ENCODE data around the gene ELMO1. TPM values are rescaled to one million over a fixed set of nuclear protein-coding genes. Genes with fewer than 3 reads are reported as not detected.

The ELMO1 gene
- total RNA-seq, 1 experiment from 2014 or later, result 1.1 TPM

DNA sequence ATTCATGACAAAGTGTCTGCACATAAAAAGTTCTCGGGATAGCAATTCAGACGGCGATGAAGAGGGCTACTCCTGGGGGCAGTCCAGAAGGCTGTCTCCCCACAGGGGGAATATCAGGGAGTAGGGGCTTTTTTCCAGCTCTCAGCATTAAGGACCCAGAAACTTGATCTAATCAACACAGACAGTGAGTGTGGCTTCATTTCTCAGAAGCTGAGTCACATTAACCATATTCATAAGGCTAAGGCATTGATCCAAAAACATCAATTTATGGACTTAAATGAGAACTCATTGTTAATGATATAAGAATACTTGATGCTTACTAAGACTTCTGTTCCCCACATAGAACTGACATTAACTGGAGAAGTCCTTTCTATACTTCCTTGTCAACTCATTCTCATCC lies 636.9 kb downstream of the ELMO1 start:
- Histone ChIP-seq H3K79me2 (ENCODE audit: insufficient read depth, low read length) (no peaks in the 10 kb centered on the region), H3K4me3 (replicated peaks in 1 of 2; ENCODE audit: low read depth in 1 of 2, low read length in 2 of 2) (no peak overlapping the region), H3K36me3 (ENCODE audit: control insufficient read depth in 1 of 2, insufficient read depth in 2 of 2, low read length in 2 of 2) (no peaks in the 10 kb centered on the region), H3K9me2 (ENCODE audit: insufficient read depth) (no peaks in the 10 kb centered on the region), H4K20me1 (ENCODE audit: insufficient read depth) (no peaks in the 10 kb centered on the region), H3K27ac (ENCODE audit: low read depth, low read length) (no peak overlapping the region), H3K9me3 (ENCODE audit: control insufficient read depth in 1 of 2, insufficient read depth in 1 of 2, low read depth in 1 of 2, low read length in 2 of 2) (no peaks in the 10 kb centered on the region), H3K4me2 (ENCODE audit: low read length) (no peak overlapping the region), H2AFZ (ENCODE audit: low read depth, low read length, poor library complexity, severe bottlenecking) (no peak overlapping the region), H3K27me3 (ENCODE audit: insufficient read depth, low read length) (no peaks in the 10 kb centered on the region), H3K4me1 (ENCODE audit: control insufficient read depth in 1 of 2, insufficient read depth in 2 of 2, low read length in 2 of 2) (no peaks in the 10 kb centered on the region), H3K9ac (ENCODE audit: low read length) (no peak overlapping the region)
- TF ChIP-seq RAD21 (IDR thresholded peaks at IDR 0.05; ENCODE audit: low read depth), result no peak
- TF ChIP-seq ELF1 (IDR thresholded peaks at IDR 0.05; ENCODE audit: borderline replicate concordance, low read depth), result no peak
- no peak for TF ChIP-seq SP1 (IDR thresholded peaks at IDR 0.05; ENCODE audit: low read depth)
- TF ChIP-seq POLR2A (IDR thresholded peaks at IDR 0.05; ENCODE audit: borderline replicate concordance, extremely low read depth, insufficient read depth, insufficient read length), result no peak
- no peak for TF ChIP-seq YY1 (IDR thresholded peaks at IDR 0.05; ENCODE audit: extremely low read depth, insufficient replicate concordance, low read depth, low read length)
- no peak for TF ChIP-seq ZFX (IDR thresholded peaks at IDR 0.05)
- no peak for TF ChIP-seq ZNF274 (IDR thresholded peaks at IDR 0.05; ENCODE audit: low read depth, low read length)
- no peak for TF ChIP-seq FOSL1 (IDR thresholded peaks at IDR 0.05; ENCODE audit: low read depth)
- TF ChIP-seq, protein P1, sequence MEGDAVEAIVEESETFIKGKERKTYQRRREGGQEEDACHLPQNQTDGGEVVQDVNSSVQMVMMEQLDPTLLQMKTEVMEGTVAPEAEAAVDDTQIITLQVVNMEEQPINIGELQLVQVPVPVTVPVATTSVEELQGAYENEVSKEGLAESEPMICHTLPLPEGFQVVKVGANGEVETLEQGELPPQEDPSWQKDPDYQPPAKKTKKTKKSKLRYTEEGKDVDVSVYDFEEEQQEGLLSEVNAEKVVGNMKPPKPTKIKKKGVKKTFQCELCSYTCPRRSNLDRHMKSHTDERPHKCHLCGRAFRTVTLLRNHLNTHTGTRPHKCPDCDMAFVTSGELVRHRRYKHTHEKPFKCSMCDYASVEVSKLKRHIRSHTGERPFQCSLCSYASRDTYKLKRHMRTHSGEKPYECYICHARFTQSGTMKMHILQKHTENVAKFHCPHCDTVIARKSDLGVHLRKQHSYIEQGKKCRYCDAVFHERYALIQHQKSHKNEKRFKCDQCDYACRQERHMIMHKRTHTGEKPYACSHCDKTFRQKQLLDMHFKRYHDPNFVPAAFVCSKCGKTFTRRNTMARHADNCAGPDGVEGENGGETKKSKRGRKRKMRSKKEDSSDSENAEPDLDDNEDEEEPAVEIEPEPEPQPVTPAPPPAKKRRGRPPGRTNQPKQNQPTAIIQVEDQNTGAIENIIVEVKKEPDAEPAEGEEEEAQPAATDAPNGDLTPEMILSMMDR (IDR thresholded peaks at IDR 0.05 in 2 of 3, conservative IDR thresholded peaks at IDR 0.05 in 1 of 3; ENCODE audit: borderline replicate concordance in 1 of 3, insufficient read depth in 1 of 3, low read depth in 2 of 3, low read length in 2 of 3), result no peak
- TF ChIP-seq JUND (IDR thresholded peaks at IDR 0.05), result no peak
- TF ChIP-seq SRF (IDR thresholded peaks at IDR 0.05; ENCODE audit: low read depth), result no peak
- no TSS peak for BruUV-seq (replicated peaks)
- CTCF ChIA-PET, result no interaction called here
- no peak for ATAC-seq
- POLR2A ChIA-PET, result no interaction called here
- no peak for DNase-seq (ENCODE audit: low read depth, low spot score)
- RAD21 ChIA-PET (ENCODE audit: low non-redundant PET in 1 of 2, low total read pairs in 2 of 2, uncharacterized antibody in 2 of 2, unreplicated experiment in 2 of 2), result no interaction called here
- intact Hi-C loops (cut with micrococcal nuclease), result no loop called here

DNA sequence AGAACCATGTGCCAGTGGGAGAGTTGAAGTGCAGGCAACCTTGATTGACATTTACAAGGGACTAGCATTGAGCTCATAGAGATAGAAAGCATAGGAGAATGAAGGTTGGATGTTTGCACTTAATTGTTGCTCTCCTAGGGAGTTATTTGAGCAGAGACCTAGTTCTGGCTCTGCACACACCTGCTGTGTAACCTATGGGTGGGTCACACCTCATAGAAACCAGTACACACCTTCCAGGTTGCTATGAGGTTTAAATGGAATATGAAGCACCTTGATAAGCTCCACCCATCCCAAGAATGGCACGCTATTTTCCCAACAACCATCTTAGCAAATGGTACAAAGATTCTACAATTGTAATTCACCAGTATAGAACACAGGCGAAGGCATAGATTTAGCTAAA lies 638.2 kb downstream of the ELMO1 start:
- ChIA-PET CTCF (no interaction called here), POLR2A (no interaction called here), RAD21 (ENCODE audit: low non-redundant PET in 1 of 2, low total read pairs in 2 of 2, uncharacterized antibody in 2 of 2, unreplicated experiment in 2 of 2) (no interaction called here)
- Histone ChIP-seq H3K4me3 (replicated peaks in 1 of 2; ENCODE audit: low read depth in 1 of 2, low read length in 2 of 2) (no peak overlapping the region), H3K27ac (ENCODE audit: low read depth, low read length) (no peak overlapping the region), H2AFZ (ENCODE audit: low read depth, low read length, poor library complexity, severe bottlenecking) (no peak overlapping the region), H3K4me2 (ENCODE audit: low read length) (no peak overlapping the region), H3K9ac (ENCODE audit: low read length) (no peak overlapping the region), H3K36me3 (ENCODE audit: control insufficient read depth in 1 of 2, insufficient read depth in 2 of 2, low read length in 2 of 2) (no peaks in the 10 kb centered on the region), H3K27me3 (ENCODE audit: insufficient read depth, low read length) (no peaks in the 10 kb centered on the region), H3K9me3 (ENCODE audit: control insufficient read depth in 1 of 2, insufficient read depth in 1 of 2, low read depth in 1 of 2, low read length in 2 of 2) (no peaks in the 10 kb centered on the region), H3K4me1 (ENCODE audit: control insufficient read depth in 1 of 2, insufficient read depth in 2 of 2, low read length in 2 of 2) (no peaks in the 10 kb centered on the region), H4K20me1 (ENCODE audit: insufficient read depth) (no peaks in the 10 kb centered on the region), H3K9me2 (ENCODE audit: insufficient read depth) (no peaks in the 10 kb centered on the region), H3K79me2 (ENCODE audit: insufficient read depth, low read length) (no peaks in the 10 kb centered on the region)
- intact Hi-C loops (cut with micrococcal nuclease), result no loop called here
- no peak for DNase-seq (ENCODE audit: low read depth, low spot score)
- ATAC-seq, result no peak
- BruUV-seq (replicated peaks), result no TSS peak
- TF ChIP-seq YY1 (IDR thresholded peaks at IDR 0.05; ENCODE audit: extremely low read depth, insufficient replicate concordance, low read depth, low read length) (no peak), CBX3 (IDR thresholded peaks at IDR 0.05; ENCODE audit: low read depth) (no peak), ELF1 (IDR thresholded peaks at IDR 0.05; ENCODE audit: borderline replicate concordance, low read depth) (no peak), FOSL1 (IDR thresholded peaks at IDR 0.05; ENCODE audit: low read depth) (no peak)
- TF ChIP-seq, protein P2, sequence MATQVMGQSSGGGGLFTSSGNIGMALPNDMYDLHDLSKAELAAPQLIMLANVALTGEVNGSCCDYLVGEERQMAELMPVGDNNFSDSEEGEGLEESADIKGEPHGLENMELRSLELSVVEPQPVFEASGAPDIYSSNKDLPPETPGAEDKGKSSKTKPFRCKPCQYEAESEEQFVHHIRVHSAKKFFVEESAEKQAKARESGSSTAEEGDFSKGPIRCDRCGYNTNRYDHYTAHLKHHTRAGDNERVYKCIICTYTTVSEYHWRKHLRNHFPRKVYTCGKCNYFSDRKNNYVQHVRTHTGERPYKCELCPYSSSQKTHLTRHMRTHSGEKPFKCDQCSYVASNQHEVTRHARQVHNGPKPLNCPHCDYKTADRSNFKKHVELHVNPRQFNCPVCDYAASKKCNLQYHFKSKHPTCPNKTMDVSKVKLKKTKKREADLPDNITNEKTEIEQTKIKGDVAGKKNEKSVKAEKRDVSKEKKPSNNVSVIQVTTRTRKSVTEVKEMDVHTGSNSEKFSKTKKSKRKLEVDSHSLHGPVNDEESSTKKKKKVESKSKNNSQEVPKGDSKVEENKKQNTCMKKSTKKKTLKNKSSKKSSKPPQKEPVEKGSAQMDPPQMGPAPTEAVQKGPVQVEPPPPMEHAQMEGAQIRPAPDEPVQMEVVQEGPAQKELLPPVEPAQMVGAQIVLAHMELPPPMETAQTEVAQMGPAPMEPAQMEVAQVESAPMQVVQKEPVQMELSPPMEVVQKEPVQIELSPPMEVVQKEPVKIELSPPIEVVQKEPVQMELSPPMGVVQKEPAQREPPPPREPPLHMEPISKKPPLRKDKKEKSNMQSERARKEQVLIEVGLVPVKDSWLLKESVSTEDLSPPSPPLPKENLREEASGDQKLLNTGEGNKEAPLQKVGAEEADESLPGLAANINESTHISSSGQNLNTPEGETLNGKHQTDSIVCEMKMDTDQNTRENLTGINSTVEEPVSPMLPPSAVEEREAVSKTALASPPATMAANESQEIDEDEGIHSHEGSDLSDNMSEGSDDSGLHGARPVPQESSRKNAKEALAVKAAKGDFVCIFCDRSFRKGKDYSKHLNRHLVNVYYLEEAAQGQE (IDR thresholded peaks at IDR 0.05; ENCODE audit: low read depth), result no peak
- TF ChIP-seq, protein P3, sequence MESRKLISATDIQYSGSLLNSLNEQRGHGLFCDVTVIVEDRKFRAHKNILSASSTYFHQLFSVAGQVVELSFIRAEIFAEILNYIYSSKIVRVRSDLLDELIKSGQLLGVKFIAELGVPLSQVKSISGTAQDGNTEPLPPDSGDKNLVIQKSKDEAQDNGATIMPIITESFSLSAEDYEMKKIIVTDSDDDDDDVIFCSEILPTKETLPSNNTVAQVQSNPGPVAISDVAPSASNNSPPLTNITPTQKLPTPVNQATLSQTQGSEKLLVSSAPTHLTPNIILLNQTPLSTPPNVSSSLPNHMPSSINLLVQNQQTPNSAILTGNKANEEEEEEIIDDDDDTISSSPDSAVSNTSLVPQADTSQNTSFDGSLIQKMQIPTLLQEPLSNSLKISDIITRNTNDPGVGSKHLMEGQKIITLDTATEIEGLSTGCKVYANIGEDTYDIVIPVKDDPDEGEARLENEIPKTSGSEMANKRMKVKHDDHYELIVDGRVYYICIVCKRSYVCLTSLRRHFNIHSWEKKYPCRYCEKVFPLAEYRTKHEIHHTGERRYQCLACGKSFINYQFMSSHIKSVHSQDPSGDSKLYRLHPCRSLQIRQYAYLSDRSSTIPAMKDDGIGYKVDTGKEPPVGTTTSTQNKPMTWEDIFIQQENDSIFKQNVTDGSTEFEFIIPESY (IDR thresholded peaks at IDR 0.05; ENCODE audit: extremely low read depth, insufficient replicate concordance, low read length), result no peak
